ENCODE results near the gene LSM14B.
A peak's percentile ranks its signal among the peaks of the same experiment; 100 is the strongest.
"Not testable (repeated sequence)": the region's sequence is repeated elsewhere in the genome, so short reads cannot be mapped to it uniquely, and the experiment has no call there.

LSM14B gene

GRCh38 chr20:62121776-62122653 is at the start of gene LSM14B:
TSS of gene LSM14B (plus strand) at chr20:62122475. CDS start at chr20:62122667, 192 bp downstream.
- DNase-seq, result peak; percentile 98 to 100 (median 99)

- no peak for DNase-seq
Observed at GRCh38 chr20:62073323-62073722, 49.0 kb upstream of the LSM14B start.

GRCh38 chr20:62079166-62079565 is 43.1 kb upstream of the LSM14B start:
- no peak for DNase-seq

GRCh38 chr20:62080249-62080990 is 41.9 kb upstream of the LSM14B start:
- DNase-seq, result no peak

GRCh38 chr20:62083312-62083711 is 39.0 kb upstream of the LSM14B start:
- DNase-seq, result no peak

- not testable (repeated sequence) for DNase-seq
Observed at GRCh38 chr20:62084224-62084623, 38.1 kb upstream of the LSM14B start.

GRCh38 chr20:62085206-62085605 is 37.1 kb upstream of the LSM14B start:
- no peak for DNase-seq

GRCh38 chr20:62087227-62087626 is 35.0 kb upstream of the LSM14B start:
- no peak for DNase-seq

GRCh38 chr20:62087632-62088031 is 34.6 kb upstream of the LSM14B start:
- DNase-seq, result no peak

GRCh38 chr20:62088258-62089127 is 33.8 kb upstream of the LSM14B start:
- peak; percentile 62 to 84 (median 84) for DNase-seq

GRCh38 chr20:62089393-62089792 is 32.9 kb upstream of the LSM14B start:
- DNase-seq, result no peak

- DNase-seq, result no peak
Observed at GRCh38 chr20:62096421-62097380, 25.6 kb upstream of the LSM14B start.

GRCh38 chr20:62097881-62098407 is 24.3 kb upstream of the LSM14B start:
- no peak for DNase-seq

- no peak for DNase-seq
Observed at GRCh38 chr20:62101078-62101477, 21.2 kb upstream of the LSM14B start.

- DNase-seq, result no peak
Observed at GRCh38 chr20:62103508-62104233, 18.6 kb upstream of the LSM14B start.

- DNase-seq, result no peak
Observed at GRCh38 chr20:62104234-62104789, 18.0 kb upstream of the LSM14B start.

- no peak for DNase-seq
Observed at GRCh38 chr20:62104791-62105345, 17.4 kb upstream of the LSM14B start.

- DNase-seq, result no peak
Observed at GRCh38 chr20:62105592-62105991, 16.7 kb upstream of the LSM14B start.

GRCh38 chr20:62111148-62111547 is 11.1 kb upstream of the LSM14B start:
- no peak for DNase-seq

GRCh38 chr20:62112368-62112767 is 9.9 kb upstream of the LSM14B start:
- DNase-seq, result no peak

Measured in suppressor macrophage treated with lipopolysaccharide for 1 hour (primary cell).